AG04449 (cell line): ENCODE measurements around the gene C9orf50.

Experiments used
- CTCF ChIA-PET: fragments of 350-600 bp; formaldehyde crosslinking; extraction: SDS; loops from one replicate; lab custom pipeline; 2021; ENCODE audit warnings: antibody characterized with exemption; lab: Yijun Ruan, JAX
- POLR2A ChIA-PET: fragments of 400-600, 350-600 bp; formaldehyde crosslinking; extraction: SDS; loops from one replicate; lab custom pipeline; 2020; ENCODE audit warnings: antibody characterized with exemption, inconsistent platforms; lab: Yijun Ruan, JAX
- DNase-seq: peaks from one replicate; pipeline ENCODE4 v3.0.0-alpha.2; 2010; ENCODE audit warnings: low read depth, low spot score
- H3K4me3 ChIP-seq: 2 replicates; pipeline ENCODE4 v1.5.1; 2011; ENCODE audit warnings: low read depth, mild to moderate bottlenecking, control low read depth, low read length
- CTCF ChIP-seq: IDR thresholded peaks from one replicate; pipeline ENCODE4 v1.5.1; 2011; ENCODE audit warnings: mild to moderate bottlenecking, moderate library complexity, low read length, control low read depth, inconsistent platforms; ENCODE audit not compliant: insufficient read depth; ENCODE audit errors: missing control alignments

Gene C9orf50

GRCh38 chr9:129562514-129562913 lies 58.4 kb downstream of the C9orf50 start:
- no peak overlapping the region for H3K4me3 ChIP-seq
- TF ChIP-seq CTCF, result no peak
- POLR2A ChIA-PET, result interaction anchor here (0.5 kb wide), 1 partner anchor 242 kb away, joined by 3 read pairs; no protein-coding TSS in a partner anchor
- no peak for DNase-seq
- CTCF ChIA-PET, result interaction anchor here (0.6 kb wide), 1 partner anchor 217 kb away, joined by 3 read pairs; no protein-coding TSS in a partner anchor
